Cardiac fibroblast (primary cell): ENCODE measurements around the gene PRMT7.

Experiments
- DNase-seq, 2 donors: peaks; one replicate each; pipeline versions ENCODE4 v3.0.0 to v3.0.0-alpha.2; 2010; ENCODE audit warnings: low read depth in 2 of 2
- H3K4me3 ChIP-seq, 2 donors: replicated peaks in 1 of 2; 1 replicate in 1 of 2; 2 replicates in 1 of 2; pipeline ENCODE4 v1.5.1; 2011; ENCODE audit warnings: low read depth in 2 of 2, low read length in 2 of 2, mild to moderate bottlenecking in 2 of 2, moderate library complexity in 1 of 2
- CTCF ChIP-seq: IDR thresholded peaks from one replicate; pipeline ENCODE4 v1.5.1; 2011; ENCODE audit warnings: low read depth, mild to moderate bottlenecking, low read length, inconsistent platforms

PRMT7 gene

GRCh38 chr16:68353366-68353765 is 42.5 kb downstream of the PRMT7 start:
- no peak overlapping the region for H3K4me3 ChIP-seq
- DNase-seq: no peak
- no peak for TF ChIP-seq CTCF

- no peak for TF ChIP-seq CTCF
- no peak overlapping the region for H3K4me3 ChIP-seq
- DNase-seq: no peak
These were observed 44.0 kb downstream of the PRMT7 start for GRCh38 chr16:68354816-68355215.

- H3K4me3 ChIP-seq: no peak overlapping the region
- no peak for TF ChIP-seq CTCF
- no peak for DNase-seq
These were observed 44.8 kb downstream of the PRMT7 start for GRCh38 chr16:68355447-68356248.

- TF ChIP-seq CTCF: no peak
- no peak for DNase-seq
- no peak overlapping the region for H3K4me3 ChIP-seq
These were observed 45.6 kb downstream of the PRMT7 start for GRCh38 chr16:68356249-68356918.

GRCh38 chr16:68356919-68357286 is 46.1 kb downstream of the PRMT7 start:
- TF ChIP-seq CTCF: no peak
- H3K4me3 ChIP-seq: no peak overlapping the region
- no peak for DNase-seq

GRCh38 chr16:68357521-68357922 is 46.7 kb downstream of the PRMT7 start:
- H3K4me3 ChIP-seq: no peak overlapping the region
- no peak for TF ChIP-seq CTCF
- DNase-seq: no peak
